ENCODE measurements around the gene MT1B.

Gene MT1B

GRCh38 chr16:56610609-56611111 lies 41.0 kb upstream of the MT1B start:
- no peak for DNase-seq (ENCODE audit: low spot score)
- in situ Hi-C loops (cut with MboI; ENCODE audit: low sequenced_read_pairs, unreplicated experiment), result no loop called here
- TF ChIP-seq CTCF (IDR thresholded peaks at IDR 0.05; ENCODE audit: borderline replicate concordance, control extremely low read depth, extremely low read depth, insufficient read depth, missing control alignments), result no peak

DNA sequence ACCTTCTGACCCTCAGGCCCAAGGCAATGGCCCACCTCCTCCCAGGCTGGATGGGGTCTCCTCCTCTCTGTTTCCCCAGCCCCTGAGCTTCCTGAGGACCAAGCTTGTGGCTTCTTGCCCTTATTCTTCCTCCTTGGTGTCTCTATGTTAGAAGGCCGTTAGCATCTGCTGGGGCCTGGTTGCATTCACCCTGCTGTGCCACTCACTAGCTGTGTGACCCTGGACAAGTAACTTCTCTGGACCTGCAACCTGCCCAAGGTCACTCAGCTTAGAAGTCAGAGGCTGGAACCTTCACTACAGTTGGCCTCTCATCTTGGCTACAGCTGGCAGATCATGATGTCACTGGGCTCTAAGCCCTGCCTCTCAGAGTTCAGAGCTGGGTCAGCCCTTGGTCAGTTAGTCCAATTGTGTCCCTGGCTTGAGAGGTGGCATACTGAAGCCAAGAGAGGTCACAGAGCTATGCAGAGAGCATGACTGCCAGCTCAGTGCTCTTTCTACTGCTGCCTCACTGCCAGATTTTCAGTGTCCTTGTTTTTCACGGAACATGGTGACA lies 40.3 kb upstream of the MT1B start:
- no peak for DNase-seq (ENCODE audit: low spot score)
- no peak for TF ChIP-seq CTCF (IDR thresholded peaks at IDR 0.05; ENCODE audit: borderline replicate concordance, control extremely low read depth, extremely low read depth, insufficient read depth, missing control alignments)
- in situ Hi-C loops (cut with MboI; ENCODE audit: low sequenced_read_pairs, unreplicated experiment), result no loop called here

- TF ChIP-seq CTCF (IDR thresholded peaks at IDR 0.05; ENCODE audit: borderline replicate concordance, control extremely low read depth, extremely low read depth, insufficient read depth, missing control alignments), result no peak
- in situ Hi-C loops (cut with MboI; ENCODE audit: low sequenced_read_pairs, unreplicated experiment), result no loop called here
- no peak for DNase-seq (ENCODE audit: low spot score)
Observed at GRCh38 chr16:56613706-56614105, 38.0 kb upstream of the MT1B start.

DNA sequence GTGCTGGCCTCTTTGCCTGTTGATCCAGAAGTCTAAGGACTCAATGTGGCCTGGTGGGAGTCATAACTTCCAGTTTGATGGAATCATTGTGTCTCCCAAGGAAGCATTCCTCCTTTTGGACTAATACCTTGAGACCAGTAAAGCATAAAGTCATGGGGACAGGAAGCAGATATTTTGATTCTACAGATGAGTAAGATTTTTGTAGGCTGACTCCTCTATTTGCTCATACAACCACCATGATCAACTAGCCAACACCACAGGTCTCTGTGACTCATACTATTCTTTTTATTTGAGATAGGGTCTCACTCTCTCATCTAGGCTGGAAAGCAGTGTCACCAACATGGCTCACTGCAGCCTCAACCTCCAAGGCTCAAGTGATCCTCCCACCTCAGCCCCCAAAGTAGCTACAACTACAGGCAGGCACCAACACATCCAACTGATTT lies 37.1 kb upstream of the MT1B start:
- DNase-seq (ENCODE audit: low spot score), result no peak
- no peak for TF ChIP-seq CTCF (IDR thresholded peaks at IDR 0.05; ENCODE audit: borderline replicate concordance, control extremely low read depth, extremely low read depth, insufficient read depth, missing control alignments)
- in situ Hi-C loops (cut with MboI; ENCODE audit: low sequenced_read_pairs, unreplicated experiment), result no loop called here

GRCh38 chr16:56615353-56615752 lies 36.3 kb upstream of the MT1B start:
- TF ChIP-seq CTCF (IDR thresholded peaks at IDR 0.05; ENCODE audit: borderline replicate concordance, control extremely low read depth, extremely low read depth, insufficient read depth, missing control alignments), result no peak
- in situ Hi-C loops (cut with MboI; ENCODE audit: low sequenced_read_pairs, unreplicated experiment), result no loop called here
- no peak for DNase-seq (ENCODE audit: low spot score)

GRCh38 chr16:56616608-56617211 lies 35.0 kb upstream of the MT1B start:
- no peak for TF ChIP-seq CTCF (IDR thresholded peaks at IDR 0.05; ENCODE audit: borderline replicate concordance, control extremely low read depth, extremely low read depth, insufficient read depth, missing control alignments)
- DNase-seq (ENCODE audit: low spot score), result no peak
- in situ Hi-C loops (cut with MboI; ENCODE audit: low sequenced_read_pairs, unreplicated experiment), result no loop called here
